ENCODE measurements around the gene CLEC4C.
"Not testable (repeated sequence)": the region's sequence is repeated elsewhere in the genome, so short reads cannot be mapped to it uniquely, and the experiment has no call there.

Gene CLEC4C, protein sequence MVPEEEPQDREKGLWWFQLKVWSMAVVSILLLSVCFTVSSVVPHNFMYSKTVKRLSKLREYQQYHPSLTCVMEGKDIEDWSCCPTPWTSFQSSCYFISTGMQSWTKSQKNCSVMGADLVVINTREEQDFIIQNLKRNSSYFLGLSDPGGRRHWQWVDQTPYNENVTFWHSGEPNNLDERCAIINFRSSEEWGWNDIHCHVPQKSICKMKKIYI

DNA sequence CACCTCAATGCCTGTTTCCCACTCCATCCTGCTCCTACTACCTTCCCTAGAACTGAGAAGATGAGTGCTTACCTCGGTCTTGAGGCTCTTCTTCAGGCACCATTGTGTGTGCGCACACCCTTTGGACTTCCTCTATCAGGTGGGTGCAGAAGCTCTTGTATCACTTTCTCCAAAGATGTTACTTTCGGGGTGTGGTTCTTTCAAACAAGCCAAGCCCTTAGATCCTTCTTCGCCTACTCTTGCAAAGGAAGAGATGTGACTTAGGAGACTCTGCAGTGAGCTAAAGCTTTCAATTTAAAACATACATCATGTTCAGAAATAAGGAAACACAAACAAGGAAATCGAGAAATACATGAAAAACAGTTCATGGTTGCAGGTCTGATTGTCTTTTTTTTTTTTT is at the start of gene CLEC4C:
CLEC4C (minus strand) TSS at position 130 of the 400 bp plus-strand sequence; CDS start at position 103, 27 bp downstream.
- no peak for DNase-seq (ENCODE audit: low read depth, low spot score)

DNA sequence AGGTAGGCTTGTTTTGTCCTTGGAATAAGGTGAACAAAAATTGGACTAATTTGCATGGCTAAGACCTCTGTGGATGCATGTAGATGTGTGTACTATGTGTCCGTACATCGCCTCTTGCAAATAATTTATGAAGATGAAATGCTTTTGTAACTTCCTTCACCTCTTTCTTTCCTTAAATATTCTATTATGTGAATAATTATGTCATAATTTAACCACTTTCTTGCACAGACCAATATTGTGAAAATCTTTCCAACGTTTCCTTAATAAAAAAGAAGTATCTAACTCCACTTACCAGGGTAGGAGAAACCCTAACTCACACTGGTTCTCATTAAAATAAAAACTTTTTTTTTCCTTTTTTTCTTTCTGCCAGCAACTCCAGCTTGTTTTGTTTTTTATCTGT is 46.0 kb upstream of the CLEC4C start:
- DNase-seq (ENCODE audit: low read depth, low spot score): no peak

DNA sequence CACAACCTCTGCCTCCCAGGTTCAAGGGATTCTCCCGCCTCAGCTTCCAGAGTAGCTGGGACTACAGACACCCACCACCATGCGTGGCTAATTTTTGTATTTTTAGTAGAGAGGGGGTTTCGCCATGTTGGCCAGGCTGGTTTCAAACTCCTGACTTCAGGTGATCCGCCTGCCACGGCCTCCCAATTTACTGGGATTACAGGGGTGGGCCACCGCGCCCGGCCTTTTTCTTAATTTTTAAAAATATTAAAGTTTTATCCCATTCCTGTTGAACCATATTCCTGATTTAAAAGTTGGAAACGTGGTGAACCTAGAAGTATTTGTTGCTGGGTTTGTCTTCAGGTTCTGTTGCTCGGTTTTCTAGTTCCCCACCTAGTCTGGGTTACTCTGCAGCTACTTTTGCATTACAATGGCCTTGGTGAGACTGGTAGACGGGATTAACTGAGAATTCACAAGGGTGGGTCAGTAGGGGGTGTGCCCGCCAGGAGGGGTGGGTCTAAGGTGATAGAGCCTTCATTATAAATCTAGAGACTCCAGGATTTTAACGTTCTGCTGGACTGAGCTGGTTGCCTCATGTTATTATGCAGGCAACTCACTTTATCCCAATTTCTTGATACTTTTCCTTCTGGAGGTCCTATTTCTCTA is 41.8 kb upstream of the CLEC4C start, which contains the start of gene NANOG:
NANOG (plus strand) TSS at position 519 of the 645 bp plus-strand sequence. CDS start 213 bp downstream, outside the sequence.
- DNase-seq (ENCODE audit: low read depth, low spot score): not testable (repeated sequence)

DNA sequence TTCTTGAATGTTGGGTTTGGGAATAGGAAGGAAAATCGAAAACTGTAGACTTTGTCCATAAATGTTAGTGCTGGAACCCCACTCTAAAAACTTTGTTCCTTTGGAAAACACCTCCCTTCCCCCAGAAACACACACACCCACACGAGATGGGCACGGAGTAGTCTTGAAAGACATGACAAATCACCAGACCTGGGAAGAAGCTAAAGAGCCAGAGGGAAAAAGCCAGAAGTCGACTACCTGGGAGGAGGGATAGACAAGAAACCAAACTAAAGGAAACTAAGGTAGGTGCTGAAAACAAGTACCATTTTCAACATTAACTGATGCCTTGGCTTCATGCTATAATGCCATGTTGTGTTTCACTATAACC is 41.1 kb upstream of the CLEC4C start:
- DNase-seq (ENCODE audit: low read depth, low spot score): no peak

DNA sequence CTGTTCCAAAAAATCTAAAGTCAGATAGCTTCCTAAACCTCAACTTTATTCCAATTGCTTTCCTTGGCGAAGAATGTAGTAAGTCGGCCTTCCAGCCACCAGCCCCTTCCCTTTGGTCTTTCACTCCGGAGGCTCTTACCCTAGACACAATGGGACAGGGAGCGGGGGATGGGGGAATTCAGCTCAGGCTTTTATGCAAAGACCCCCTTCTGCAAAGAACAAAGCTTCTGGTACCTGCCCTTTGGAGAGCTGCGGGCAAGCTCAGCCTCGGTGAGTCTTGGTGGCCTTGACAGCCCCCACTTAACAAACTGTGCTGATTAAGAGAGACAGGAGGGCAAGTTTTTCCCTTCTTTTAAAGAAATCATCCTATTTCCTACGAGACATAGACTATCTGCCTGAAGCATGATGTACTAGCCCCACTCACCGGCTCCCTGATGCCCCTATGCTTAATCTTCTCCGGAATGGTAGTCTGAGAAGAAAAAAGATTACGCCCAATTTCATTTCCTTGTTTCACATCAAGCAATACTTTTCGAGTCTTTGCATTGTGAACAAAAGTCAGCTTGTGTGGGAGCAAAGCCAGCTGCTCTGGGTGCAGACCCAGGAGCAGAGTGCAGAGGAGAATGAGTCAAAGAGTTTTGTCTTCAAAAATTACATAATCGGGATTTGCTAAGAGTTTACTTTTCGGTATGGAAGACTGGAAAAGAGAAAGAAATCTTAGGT is 40.6 kb upstream of the CLEC4C start:
- DNase-seq (ENCODE audit: low read depth, low spot score): no peak

DNA sequence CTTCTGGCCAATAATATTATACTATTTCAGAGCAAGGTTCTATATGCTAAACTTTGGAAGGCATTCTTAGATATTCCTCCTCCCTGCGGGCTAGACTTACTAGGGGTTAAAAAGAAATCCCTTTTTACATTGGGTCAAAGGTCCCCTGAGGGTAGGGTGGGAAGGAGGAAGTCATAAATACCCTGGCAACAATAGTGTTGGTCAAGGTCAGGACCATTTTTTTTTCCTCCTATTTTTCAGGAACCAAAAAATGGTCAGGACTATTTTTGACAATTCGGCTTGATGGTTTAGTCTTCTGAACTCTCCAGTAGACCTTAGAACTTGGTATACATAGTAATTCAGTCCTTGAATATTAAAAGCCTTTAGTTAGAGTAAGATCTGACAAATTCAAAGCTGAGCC is 37.5 kb upstream of the CLEC4C start:
- DNase-seq (ENCODE audit: low read depth, low spot score): no peak

DNA sequence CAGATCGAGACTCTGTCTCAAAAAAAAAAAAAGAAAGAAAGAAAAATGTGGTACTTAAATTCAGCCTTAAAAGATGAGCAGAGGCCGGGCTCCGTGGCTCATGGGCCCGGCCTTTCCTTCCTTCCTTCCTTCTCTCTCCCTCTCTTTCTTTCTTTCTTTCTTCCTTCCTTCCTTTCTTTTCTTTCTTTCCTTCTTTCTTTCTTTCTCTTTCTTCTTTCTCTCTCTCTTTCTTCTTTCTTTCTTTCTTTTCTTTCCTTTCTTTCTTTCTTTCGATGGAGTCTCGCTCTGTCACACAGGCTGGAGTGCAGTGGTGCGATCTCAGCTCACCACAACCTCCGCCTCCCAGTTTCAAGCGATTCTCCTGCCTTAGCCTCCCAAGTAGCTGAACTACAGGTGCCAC is 36.3 kb upstream of the CLEC4C start:
- not testable (repeated sequence) for DNase-seq (ENCODE audit: low read depth, low spot score)

DNA sequence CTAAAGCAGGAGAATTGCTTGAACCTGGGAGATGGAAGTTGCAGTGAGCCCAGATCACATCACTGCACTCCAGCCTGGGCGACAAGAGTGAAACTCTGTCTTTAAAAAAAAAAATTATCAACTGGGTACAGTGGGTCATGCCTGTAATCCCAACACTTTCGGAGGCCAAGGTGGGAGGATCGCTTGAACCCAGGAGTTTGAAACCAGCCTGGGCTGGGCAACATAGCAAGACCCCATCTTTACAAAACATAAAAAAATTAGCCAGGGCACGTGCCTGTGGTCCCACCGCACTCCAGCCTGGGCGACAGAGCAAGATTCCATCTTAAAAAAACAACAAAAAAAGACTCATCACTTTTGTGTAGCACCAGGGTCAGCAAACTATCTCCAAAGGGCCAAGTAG is 34.9 kb upstream of the CLEC4C start:
- DNase-seq (ENCODE audit: low read depth, low spot score): no peak

DNA sequence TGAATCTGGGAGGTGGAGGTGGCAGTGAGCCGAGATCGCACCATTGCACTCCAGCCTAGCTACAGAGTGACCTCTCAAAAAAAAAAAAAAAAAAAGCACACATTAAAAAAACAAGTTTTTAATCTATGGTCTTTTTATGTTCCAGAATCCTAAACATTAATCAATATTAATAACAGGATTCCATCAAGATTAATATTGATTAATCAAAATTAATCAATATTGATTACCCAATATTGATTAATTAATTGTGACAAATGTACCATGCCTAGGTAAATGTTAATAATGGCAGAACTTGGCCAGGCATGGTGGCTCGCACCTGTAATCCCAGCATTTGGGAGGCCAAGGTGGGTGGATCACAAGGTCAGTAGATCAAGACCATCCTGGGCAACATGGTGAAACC is 34.1 kb upstream of the CLEC4C start:
- no peak for DNase-seq (ENCODE audit: low read depth, low spot score)

DNA sequence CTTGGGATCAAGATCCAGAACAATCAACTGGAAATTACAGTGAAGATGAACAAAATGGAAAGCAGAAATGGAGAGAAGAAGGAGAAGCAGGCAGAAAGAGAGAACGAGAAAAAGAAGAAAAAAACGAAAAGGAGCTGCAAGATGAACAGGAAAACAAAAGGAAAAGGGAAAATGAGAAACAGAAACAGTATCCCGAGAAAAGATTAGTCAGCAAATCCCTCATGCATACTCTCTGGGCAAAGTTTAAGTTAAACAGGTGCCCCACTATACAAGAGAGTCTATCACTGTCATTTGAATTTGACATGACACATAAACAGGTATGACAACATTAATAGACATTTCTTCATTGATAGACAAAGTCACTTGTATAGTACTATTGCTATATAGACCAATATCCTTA is 22.8 kb upstream of the CLEC4C start:
- no peak for DNase-seq (ENCODE audit: low read depth, low spot score)

DNA sequence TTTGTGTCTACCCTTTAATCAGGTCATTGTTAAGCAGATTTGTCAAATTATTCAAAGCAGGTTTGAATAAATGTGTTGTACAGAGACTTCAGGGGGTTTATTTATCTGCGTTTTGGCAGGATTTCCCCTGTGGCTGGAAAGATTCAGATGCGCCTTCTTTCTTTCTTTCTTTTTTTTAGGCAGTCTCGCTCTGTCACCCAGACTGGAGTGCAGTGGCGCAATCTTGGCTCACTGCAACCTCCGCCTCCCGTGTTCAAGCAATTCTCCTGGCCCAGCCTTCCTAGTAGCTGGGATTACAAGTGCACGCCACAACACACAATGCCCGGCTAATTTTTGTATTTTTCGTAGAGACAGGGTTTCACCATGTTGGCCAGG is 11.6 kb upstream of the CLEC4C start:
- no peak for DNase-seq (ENCODE audit: low read depth, low spot score)

DNA sequence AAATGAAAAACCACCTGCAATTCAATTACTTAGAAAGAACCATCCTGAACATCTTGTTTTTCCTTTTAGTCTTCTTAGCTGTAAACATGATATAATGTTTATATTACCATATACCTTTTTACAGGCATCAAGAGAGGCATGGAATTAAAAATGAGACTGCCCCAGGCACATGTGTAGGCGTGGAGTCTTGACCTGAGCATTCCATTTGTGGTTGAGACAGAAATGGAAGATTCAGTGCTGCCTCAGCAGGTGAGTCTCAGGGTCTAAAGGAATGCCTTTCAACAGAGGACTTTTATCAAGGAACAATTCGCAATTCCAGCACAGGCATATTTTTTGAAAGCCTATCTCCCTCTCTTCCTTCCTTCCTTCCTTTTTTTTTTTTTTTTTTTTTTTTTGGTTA is 9.8 kb upstream of the CLEC4C start:
- no peak for DNase-seq (ENCODE audit: low read depth, low spot score)

DNA sequence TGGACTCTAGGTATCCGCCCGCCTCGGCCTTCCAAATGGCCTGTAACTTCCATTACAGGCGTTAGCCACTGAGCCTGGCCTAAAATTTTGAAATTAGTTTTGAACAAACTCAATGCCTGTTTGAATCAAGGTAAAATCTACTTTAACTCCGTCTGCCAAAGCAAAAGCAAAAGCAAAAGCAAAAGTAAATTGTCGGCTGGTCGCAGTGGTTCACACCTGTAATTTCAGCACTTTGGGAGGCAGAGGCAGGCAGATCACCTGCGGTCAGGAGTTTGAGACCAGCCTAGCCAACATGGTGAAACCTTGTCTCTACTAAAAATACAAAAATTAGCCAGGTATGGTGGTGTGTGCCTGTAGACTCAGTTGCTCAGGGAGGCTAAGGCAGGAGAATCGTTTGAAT is 8.5 kb upstream of the CLEC4C start:
- DNase-seq (ENCODE audit: low read depth, low spot score): not testable (repeated sequence)

DNA sequence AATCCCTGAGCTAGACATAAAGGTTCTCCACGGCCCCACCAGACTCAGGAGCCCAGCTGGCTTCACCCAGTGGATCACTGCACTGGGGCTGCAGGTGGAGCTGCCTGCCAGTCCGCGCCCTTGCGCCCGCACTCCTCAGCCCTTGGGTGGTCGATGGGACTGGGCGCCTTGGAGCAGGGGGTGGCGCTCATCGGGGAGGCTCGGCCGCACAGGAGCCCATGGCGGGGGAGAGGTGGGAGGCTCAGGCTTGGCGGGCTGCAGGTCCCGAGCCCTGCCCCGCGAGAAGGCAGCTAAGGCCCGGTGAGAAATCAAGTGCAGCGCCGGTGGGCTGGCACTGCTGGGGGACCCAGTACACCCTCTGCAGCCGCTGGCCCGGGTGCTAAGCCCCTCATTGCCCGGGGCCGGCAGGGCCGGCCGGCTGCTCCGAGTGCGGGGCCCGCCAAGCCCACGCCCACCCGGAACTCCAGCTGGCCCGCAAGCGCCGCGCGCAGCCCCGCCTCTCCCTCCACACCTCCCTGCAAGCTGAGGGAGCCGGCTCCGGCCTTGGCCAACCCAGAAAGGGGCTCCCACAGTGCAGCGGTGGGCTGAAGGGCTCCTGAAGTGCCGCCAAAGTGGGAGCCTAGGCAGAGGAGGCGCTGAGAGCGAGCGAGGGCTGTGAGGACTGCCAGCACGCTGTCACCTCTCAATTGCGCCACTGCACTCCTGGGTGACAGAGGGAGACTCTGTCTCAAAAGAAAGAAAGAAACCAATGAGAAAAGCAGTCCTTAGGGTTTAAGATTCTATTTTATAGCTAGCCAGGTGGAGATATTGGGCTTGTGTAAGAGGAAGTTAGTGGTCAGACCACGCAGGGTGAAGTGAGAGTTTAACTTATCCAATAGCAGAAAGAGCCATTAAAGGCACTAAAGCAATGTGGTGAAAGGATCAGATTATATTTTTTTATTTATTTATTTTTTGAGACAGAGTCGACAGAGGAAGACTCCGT is 5.1 kb upstream of the CLEC4C start:
- not testable (repeated sequence) for DNase-seq (ENCODE audit: low read depth, low spot score)

DNA sequence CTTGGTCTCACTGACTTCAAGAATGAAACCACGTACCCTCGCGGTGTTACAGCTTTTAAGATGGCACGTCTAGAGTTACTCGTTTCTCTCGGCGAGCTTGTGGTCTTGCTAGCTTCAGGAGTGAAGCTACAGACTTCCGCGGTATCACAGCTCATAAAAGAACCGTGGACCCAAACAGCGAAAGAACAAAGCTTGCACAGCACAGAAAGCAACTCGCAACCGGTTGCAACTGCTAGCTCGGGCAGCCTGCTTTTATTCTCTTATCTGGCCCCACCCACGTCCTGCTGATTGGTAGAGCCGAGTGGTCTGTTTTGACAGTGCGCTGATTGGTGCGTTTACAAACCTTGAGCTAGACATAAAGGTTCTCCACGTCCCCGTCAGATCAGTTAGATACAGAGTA is 4.2 kb upstream of the CLEC4C start:
- DNase-seq (ENCODE audit: low read depth, low spot score): no peak

DNA sequence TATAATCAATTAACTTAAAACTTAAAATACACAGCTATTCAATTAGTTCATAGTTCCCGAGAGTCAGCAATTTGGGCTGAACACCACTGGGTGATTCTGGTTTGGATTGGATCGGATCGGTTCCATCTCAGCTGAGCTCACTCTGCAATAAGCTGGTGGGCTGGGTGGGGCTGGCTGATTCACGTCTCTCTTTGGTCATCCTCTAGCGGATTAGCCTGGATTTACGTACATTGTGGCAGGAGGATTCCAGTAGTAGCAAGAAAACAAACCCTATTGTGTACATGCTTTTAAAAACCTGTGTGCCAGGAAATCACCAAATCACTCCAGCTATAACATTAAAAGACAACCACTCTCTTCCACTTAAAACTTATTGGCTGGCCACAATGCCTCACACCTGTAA is 3.2 kb upstream of the CLEC4C start:
- DNase-seq (ENCODE audit: low read depth, low spot score): no peak

DNA sequence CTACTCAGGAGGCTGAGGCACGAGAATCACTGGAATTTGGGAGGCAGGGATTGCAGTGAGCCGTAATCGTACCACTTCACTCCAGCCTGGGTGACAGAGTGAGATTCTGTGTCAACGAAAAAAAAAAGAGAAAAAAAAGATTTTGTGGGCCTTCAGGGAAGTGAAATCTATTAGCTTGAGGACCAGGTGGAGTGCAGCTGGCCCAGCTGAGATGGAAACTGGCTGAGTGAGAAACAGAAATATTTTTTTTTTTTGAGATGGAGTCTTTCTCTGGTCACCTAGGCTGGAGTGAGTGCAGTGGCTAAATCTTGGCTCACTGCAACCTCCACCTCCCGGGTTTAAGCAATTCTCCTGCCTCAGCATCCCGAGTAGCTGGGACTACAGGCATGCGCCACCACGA is 2.3 kb upstream of the CLEC4C start:
- no peak for DNase-seq (ENCODE audit: low read depth, low spot score)

DNA sequence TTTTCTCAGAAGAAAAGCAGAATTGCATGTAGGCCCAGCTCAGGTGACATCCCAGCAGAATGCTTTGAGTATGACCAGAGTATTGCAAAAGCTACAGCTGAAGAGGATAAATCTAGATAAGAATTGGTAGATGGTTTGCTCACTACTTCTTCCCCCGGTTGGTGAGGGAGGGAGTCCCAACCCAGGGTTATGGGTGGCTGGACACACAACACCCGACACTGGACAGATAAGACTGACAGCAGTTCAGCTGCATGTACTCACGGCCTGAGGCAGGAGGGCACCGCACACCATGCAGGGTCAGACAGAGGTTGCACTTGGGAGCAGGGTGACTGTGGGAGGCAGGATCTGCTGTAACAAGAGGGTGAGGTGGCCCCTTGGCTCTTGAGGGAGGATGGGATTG is 1.7 kb upstream of the CLEC4C start:
- DNase-seq (ENCODE audit: low read depth, low spot score): no peak

DNA sequence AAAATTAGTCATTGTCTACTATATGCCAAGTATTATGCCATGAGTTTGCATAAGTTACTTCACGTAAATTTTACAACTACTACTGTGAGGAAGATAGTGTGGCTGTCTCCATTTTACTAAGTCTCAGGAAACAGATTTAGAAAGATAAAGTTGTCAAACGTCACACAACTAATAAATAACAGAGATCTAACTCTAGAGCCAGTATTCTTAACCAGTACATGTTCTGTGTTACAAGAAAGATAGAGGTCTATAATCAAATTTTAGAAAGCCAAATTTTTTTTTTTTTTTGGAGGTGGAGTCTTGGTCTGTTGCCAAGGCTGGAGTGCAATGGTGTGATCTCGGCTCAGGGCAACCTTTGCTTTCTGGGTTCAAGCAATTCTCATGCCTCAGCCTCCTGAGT is 14.2 kb downstream of the CLEC4C start:
- no peak for DNase-seq (ENCODE audit: low read depth, low spot score)

DNA sequence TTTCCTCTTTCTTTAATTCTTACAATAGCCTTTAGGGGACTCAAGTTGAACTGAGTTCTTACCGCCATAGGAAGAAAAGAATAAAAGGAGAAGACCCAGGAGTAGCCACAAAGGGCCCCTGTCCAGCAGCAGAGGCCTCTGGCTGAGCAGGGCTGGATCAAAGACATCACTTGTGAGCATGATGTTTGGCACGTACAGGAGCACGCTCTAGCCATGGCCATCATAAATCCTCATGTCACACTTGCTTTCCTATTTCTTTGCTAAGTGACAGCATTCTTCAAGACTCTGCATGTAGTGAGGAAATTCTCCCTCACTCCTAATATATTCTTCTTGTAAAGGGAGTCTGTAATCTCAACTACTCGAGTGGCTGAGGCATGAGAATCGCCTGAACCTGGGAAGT is 15.7 kb downstream of the CLEC4C start:
- DNase-seq (ENCODE audit: low read depth, low spot score): no peak

DNA sequence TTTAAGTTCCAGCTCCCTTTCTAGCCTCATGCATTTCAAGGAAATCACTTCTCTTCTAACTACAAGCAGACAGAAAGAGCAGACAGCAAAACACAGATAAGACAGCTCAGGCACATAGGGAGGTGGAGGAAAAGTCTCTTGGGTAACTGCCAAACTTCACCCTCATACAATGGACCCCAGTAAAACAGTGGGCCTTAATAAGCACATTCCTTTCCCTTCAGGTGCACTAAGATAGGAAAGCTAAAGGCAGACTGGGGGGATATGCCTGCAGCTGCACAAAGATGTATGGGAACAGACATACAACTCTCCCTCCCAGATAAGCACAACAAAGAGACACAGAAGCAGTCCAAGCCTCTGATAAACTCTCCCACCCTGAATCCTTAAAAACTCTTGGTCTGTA is 16.2 kb downstream of the CLEC4C start:
- not testable (repeated sequence) for DNase-seq (ENCODE audit: low read depth, low spot score)

DNA sequence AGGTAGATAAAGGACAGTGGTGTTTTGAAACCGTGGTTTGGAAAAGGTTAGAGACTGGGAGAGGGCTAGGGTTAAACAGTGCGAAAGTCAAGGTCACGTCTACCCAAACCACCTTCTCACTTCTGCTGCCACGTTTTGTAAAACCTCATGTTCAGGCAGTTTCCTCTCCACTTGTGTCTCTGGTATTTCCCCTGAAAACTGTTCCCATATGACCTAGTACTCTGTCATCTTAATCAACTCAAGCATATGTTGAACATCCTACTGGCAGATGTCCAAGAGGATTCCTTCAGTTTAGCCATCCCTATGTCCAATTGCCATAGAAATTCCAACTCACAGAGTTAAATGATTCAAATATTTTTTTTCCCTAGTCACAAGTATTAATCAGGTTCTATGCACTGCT is 17.4 kb downstream of the CLEC4C start:
- DNase-seq (ENCODE audit: low read depth, low spot score): no peak
